ENCODE results near the gene FRY.

Gene FRY

DNA sequence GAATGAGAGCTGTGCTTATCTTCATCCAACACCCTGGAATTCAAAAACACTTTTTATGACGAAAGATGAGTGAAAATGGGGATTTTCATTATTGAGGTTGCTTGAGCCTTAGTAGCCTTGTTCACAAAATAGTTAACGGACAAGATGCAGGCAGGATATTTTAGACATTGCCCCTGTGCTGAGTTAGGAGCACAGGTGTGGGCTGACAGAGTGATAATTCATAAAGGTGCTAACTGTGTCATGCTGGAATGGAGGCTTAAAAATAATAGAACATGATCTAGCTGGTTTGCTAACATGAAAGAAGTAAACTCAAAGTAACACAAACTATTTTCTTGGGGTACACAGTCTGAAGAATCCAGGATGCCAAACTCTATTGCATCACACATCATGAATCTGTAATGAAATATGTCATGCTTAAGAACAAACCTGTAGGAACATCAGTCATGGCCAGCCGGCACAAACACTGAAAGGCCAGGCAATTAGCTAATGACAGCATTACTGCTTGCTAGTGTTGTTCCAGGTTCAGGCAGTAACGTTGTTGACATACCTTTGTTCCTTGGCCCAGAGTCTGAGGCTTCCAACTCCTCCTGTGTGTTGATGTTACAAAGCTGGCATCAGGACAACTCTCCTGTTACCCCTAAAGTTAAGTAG, 55.3 kb downstream of the FRY start:
- TF ChIP-seq CREB1 (IDR thresholded peaks at IDR 0.05; ENCODE audit: low read depth) (no peak), TAF1 (IDR thresholded peaks at IDR 0.05; ENCODE audit: low read depth) (no peak), CEBPB (IDR thresholded peaks at IDR 0.05) (no peak), EGR1 (IDR thresholded peaks at IDR 0.05) (no peak)

DNA sequence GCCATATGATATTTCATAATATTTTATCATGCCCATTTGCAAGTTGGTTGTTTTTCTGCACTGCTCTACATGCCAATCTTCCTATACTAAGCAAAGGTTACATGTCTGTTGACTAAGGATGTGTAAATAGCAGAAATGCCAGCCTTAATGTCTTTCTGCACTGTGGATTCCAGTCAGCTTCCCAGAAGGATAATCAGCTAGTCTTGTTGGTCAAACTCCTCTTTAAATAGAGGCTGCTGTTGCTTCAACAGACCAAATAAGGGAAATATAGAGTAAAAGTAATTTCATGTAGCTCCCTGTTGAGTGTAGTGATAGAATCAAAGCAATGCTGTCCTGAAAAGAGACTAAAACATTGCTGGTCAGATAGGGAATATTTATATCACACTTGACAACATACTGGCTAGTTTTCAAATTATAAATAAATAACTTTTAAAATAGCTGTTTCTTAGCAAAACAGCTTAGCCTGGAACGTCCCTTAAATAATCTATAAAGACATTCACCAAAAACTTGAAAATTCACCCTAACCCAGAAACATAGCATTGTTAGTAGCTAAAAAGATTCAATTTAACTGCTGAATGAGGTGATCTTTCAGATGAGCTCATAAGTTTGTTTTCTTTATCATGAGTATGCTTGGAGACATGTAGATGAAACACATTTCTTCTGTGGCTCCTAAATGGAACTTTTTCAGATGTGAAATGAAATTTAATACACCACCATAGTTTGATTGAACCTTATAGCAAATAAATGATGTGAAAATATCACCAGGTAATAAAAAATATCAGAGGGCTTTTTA, 56.6 kb downstream of the FRY start:
- no peak for TF ChIP-seq TAF1 (IDR thresholded peaks at IDR 0.05; ENCODE audit: low read depth)
- TF ChIP-seq FOXM1 (IDR thresholded peaks at IDR 0.05; ENCODE audit: borderline replicate concordance, low read depth) = no peak

DNA sequence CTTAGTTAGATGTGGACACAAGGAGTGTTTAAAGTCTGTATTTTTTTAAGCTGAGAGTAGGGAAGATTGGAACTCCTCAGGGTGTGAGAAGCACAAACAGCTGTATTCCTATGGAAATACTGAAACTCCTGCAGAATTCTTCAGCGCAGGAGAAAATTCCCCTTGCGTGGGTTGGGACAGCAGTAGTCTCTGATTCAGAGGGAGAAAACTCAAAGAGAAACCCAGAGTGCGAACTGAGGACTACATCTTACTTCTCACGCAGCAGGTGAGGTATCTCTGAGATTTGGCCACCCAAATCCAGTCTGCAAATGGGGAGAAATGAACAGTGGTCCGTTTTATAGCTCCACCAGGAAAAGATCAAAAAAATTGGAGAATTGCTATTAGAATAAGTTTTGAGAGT, 60.9 kb downstream of the FRY start:
- TF ChIP-seq EGR1 (IDR thresholded peaks at IDR 0.05) = no peak
- TF ChIP-seq EP300 (IDR thresholded peaks at IDR 0.05; ENCODE audit: borderline replicate concordance) = no peak
- TF ChIP-seq, protein P1, sequence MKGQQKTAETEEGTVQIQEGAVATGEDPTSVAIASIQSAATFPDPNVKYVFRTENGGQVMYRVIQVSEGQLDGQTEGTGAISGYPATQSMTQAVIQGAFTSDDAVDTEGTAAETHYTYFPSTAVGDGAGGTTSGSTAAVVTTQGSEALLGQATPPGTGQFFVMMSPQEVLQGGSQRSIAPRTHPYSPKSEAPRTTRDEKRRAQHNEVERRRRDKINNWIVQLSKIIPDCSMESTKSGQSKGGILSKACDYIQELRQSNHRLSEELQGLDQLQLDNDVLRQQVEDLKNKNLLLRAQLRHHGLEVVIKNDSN (IDR thresholded peaks at IDR 0.05) = no peak
- no peak for TF ChIP-seq TAF1 (IDR thresholded peaks at IDR 0.05; ENCODE audit: low read depth)
- no peak for TF ChIP-seq YY1 (IDR thresholded peaks at IDR 0.05; ENCODE audit: low read depth)
- no peak for TF ChIP-seq ZBTB7A (IDR thresholded peaks at IDR 0.05; ENCODE audit: low read depth)
- no peak for TF ChIP-seq CREB1 (IDR thresholded peaks at IDR 0.05; ENCODE audit: low read depth)
- no peak for TF ChIP-seq NFIC (IDR thresholded peaks at IDR 0.05)
- no peak for TF ChIP-seq TCF12 (IDR thresholded peaks at IDR 0.05; ENCODE audit: low read depth)
- TF ChIP-seq, protein P2, sequence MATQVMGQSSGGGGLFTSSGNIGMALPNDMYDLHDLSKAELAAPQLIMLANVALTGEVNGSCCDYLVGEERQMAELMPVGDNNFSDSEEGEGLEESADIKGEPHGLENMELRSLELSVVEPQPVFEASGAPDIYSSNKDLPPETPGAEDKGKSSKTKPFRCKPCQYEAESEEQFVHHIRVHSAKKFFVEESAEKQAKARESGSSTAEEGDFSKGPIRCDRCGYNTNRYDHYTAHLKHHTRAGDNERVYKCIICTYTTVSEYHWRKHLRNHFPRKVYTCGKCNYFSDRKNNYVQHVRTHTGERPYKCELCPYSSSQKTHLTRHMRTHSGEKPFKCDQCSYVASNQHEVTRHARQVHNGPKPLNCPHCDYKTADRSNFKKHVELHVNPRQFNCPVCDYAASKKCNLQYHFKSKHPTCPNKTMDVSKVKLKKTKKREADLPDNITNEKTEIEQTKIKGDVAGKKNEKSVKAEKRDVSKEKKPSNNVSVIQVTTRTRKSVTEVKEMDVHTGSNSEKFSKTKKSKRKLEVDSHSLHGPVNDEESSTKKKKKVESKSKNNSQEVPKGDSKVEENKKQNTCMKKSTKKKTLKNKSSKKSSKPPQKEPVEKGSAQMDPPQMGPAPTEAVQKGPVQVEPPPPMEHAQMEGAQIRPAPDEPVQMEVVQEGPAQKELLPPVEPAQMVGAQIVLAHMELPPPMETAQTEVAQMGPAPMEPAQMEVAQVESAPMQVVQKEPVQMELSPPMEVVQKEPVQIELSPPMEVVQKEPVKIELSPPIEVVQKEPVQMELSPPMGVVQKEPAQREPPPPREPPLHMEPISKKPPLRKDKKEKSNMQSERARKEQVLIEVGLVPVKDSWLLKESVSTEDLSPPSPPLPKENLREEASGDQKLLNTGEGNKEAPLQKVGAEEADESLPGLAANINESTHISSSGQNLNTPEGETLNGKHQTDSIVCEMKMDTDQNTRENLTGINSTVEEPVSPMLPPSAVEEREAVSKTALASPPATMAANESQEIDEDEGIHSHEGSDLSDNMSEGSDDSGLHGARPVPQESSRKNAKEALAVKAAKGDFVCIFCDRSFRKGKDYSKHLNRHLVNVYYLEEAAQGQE (IDR thresholded peaks at IDR 0.05; ENCODE audit: low read depth) = no peak
- no peak for TF ChIP-seq FOXM1 (IDR thresholded peaks at IDR 0.05; ENCODE audit: borderline replicate concordance, low read depth)
- TF ChIP-seq TEAD4 (IDR thresholded peaks at IDR 0.05) = no peak
- TF ChIP-seq RAD21 (IDR thresholded peaks at IDR 0.05; ENCODE audit: low read depth) = no peak
- no peak for TF ChIP-seq CEBPB (IDR thresholded peaks at IDR 0.05)
- TF ChIP-seq, protein P3, sequence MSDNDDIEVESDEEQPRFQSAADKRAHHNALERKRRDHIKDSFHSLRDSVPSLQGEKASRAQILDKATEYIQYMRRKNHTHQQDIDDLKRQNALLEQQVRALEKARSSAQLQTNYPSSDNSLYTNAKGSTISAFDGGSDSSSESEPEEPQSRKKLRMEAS (IDR thresholded peaks at IDR 0.05) = no peak

DNA sequence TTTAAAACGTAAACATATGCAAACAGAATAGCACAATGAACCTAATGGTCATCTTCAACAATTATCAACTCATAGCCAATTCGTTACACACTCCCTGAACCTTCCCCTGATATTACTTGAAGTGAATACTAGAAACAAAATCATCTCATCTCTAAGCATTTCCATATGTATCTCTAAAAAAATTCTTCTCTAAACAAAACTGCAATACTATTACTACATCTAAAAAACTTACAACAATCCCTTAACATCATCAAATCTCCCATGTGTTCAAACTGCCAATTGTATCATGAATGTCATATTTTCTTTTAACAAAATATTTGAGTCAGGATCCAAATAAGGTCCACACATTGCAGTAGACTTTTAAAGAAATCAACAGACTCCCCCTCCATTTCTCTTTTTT, 61.4 kb downstream of the FRY start:
- TF ChIP-seq CREB1 (IDR thresholded peaks at IDR 0.05; ENCODE audit: low read depth) (no peak), YY1 (IDR thresholded peaks at IDR 0.05; ENCODE audit: low read depth) (no peak)
- TF ChIP-seq, protein P2 (IDR thresholded peaks at IDR 0.05; ENCODE audit: low read depth) = no peak

DNA sequence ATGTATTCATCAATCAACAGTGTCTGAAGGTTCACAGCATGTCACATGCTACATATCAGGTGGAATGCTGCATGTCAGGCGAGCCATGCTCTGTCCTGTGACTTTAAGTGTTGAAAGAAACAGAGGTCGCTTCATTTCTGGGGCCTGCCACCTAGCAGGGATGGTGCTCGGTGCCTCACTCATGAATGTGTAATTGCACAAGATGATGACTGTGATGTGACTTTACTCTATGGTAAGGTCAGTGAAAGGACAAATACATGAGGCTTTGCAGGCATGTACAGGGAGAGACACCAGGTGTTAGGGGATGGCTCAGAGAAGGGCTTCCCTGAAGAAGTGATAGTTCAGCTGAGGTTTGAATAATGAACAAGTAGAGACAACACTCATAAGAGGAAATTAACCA, 66.7 kb downstream of the FRY start:
- no peak for TF ChIP-seq TAF1 (IDR thresholded peaks at IDR 0.05; ENCODE audit: low read depth)
- no peak for TF ChIP-seq NFIC (IDR thresholded peaks at IDR 0.05)
- no peak for TF ChIP-seq EP300 (IDR thresholded peaks at IDR 0.05; ENCODE audit: borderline replicate concordance)
- TF ChIP-seq EGR1 (IDR thresholded peaks at IDR 0.05) = no peak
- TF ChIP-seq, protein P2 (IDR thresholded peaks at IDR 0.05; ENCODE audit: low read depth) = no peak
- TF ChIP-seq TEAD4 (IDR thresholded peaks at IDR 0.05) = no peak
- no peak for TF ChIP-seq CEBPB (IDR thresholded peaks at IDR 0.05)
- TF ChIP-seq ZBTB7A (IDR thresholded peaks at IDR 0.05; ENCODE audit: low read depth) = no peak
- TF ChIP-seq YY1 (IDR thresholded peaks at IDR 0.05; ENCODE audit: low read depth) = no peak
- TF ChIP-seq RAD21 (IDR thresholded peaks at IDR 0.05; ENCODE audit: low read depth) = no peak
- no peak for TF ChIP-seq FOXM1 (IDR thresholded peaks at IDR 0.05; ENCODE audit: borderline replicate concordance, low read depth)
- no peak for TF ChIP-seq CREB1 (IDR thresholded peaks at IDR 0.05; ENCODE audit: low read depth)
- TF ChIP-seq, protein P3 (IDR thresholded peaks at IDR 0.05) = no peak
- TF ChIP-seq, protein P1 (IDR thresholded peaks at IDR 0.05) = no peak
- TF ChIP-seq TCF12 (IDR thresholded peaks at IDR 0.05; ENCODE audit: low read depth) = no peak
